Measurements from ENCODE around the gene PGPEP1.

- TF ChIP-seq CTCF (conservative IDR thresholded peaks at IDR 0.05; ENCODE audit: low read depth, low read length) (no peak), EZH2 (IDR thresholded peaks at IDR 0.05; ENCODE audit: borderline replicate concordance, low read depth, low read length, poor library complexity, severe bottlenecking) (no peak)
These were observed 39.3 kb upstream of the PGPEP1 start for GRCh38 chr19:18300930-18301717.
